H9 (cell line): ENCODE results near the gene FIGNL2. TPM values are rescaled to one million over a fixed set of nuclear protein-coding genes. Genes with fewer than 3 reads are reported as not detected.
A peak's percentile ranks its signal among the peaks of the same experiment; 100 is the strongest.

Experiments
- DNase-seq: peaks from one replicate; pipeline ENCODE4 v3.0.0-alpha.2; 2017
- H2AFZ ChIP-seq: one replicate; pipeline ENCODE4 v1.6.1; 2013; ENCODE audit warnings: mild to moderate bottlenecking, low read length, control low read depth, moderate library complexity
- H2AK5ac ChIP-seq: 2 replicates; pipeline ENCODE4 v1.6.1; 2013; ENCODE audit warnings: low read length, control low read depth, mixed read lengths; ENCODE audit not compliant: insufficient read length
- H2BK120ac ChIP-seq: one replicate; pipeline ENCODE4 v1.6.1; 2013; ENCODE audit warnings: low read depth, mild to moderate bottlenecking, low read length, control low read depth, inconsistent platforms; ENCODE audit not compliant: poor library complexity, severe bottlenecking
- H2BK12ac ChIP-seq: 2 replicates; pipeline ENCODE4 v1.6.1; 2013; ENCODE audit warnings: low read length, control low read depth, mixed read lengths, low read depth; ENCODE audit not compliant: insufficient read length
- H2BK15ac ChIP-seq: 2 replicates; pipeline ENCODE4 v1.6.1; 2013; ENCODE audit warnings: low read depth, low read length, control low read depth
- H2BK20ac ChIP-seq: one replicate; pipeline ENCODE4 v1.6.1; 2013; ENCODE audit warnings: low read depth, mild to moderate bottlenecking, low read length, control low read depth, inconsistent platforms; ENCODE audit not compliant: poor library complexity, severe bottlenecking
- H2BK5ac ChIP-seq: 2 replicates; pipeline ENCODE4 v1.6.1; 2013; ENCODE audit warnings: low read length, control low read depth, mixed read lengths; ENCODE audit not compliant: insufficient read length
- H3K14ac ChIP-seq: 2 replicates; pipeline ENCODE4 v1.6.1; 2013; ENCODE audit warnings: low read length, control low read depth; ENCODE audit not compliant: insufficient read depth
- H3K18ac ChIP-seq: 2 replicates; pipeline ENCODE4 v1.6.1; 2013; ENCODE audit warnings: low read depth, mild to moderate bottlenecking, mixed read lengths, low read length, control low read depth; ENCODE audit not compliant: insufficient read length
- H3K23ac ChIP-seq: 2 replicates; pipeline ENCODE4 v1.6.1; 2013; ENCODE audit warnings: low read length, control low read depth, mixed read lengths, low read depth; ENCODE audit not compliant: insufficient read length
- H3K23me2 ChIP-seq: 2 replicates; pipeline ENCODE4 v1.6.1; 2013; ENCODE audit warnings: low read depth, mild to moderate bottlenecking, mixed read lengths, low read length, control low read depth; ENCODE audit not compliant: insufficient read length, poor library complexity, severe bottlenecking
- H3K27ac ChIP-seq: 2 replicates; pipeline ENCODE4 v1.5.1; 2013; ENCODE audit warnings: low read length, control low read depth, mixed read lengths, low read depth; ENCODE audit not compliant: insufficient read length
- H3K27me3 ChIP-seq: 2 replicates; pipeline ENCODE4 v1.6.1; 2013; ENCODE audit warnings: low read length, control low read depth, inconsistent platforms; ENCODE audit not compliant: insufficient read depth
- H3K4ac ChIP-seq: 2 replicates; pipeline ENCODE4 v1.6.1; 2013; ENCODE audit warnings: low read depth, mild to moderate bottlenecking, control low read depth, inconsistent platforms, low read length, moderate library complexity
- H3K4me1 ChIP-seq: 2 replicates; pipeline ENCODE4 v1.6.1; 2013; ENCODE audit warnings: low read length, control low read depth, inconsistent platforms; ENCODE audit not compliant: insufficient read depth
- H3K4me2 ChIP-seq: 2 replicates; pipeline ENCODE4 v1.6.1; 2013; ENCODE audit warnings: low read length, control low read depth, mixed read lengths; ENCODE audit not compliant: insufficient read length, insufficient read depth
- H3K56ac ChIP-seq: 2 replicates; pipeline ENCODE4 v1.6.1; 2013; ENCODE audit warnings: low read depth, mild to moderate bottlenecking, mixed read lengths, low read length, control low read depth; ENCODE audit not compliant: insufficient read length
- H3K79me1 ChIP-seq: 2 replicates; pipeline ENCODE4 v1.6.1; 2013; ENCODE audit warnings: low read depth, mild to moderate bottlenecking, moderate library complexity, low read length, control low read depth, inconsistent platforms; ENCODE audit not compliant: insufficient read depth, poor library complexity, severe bottlenecking
- H3K79me2 ChIP-seq: 2 replicates; pipeline ENCODE4 v1.6.1; 2013; ENCODE audit warnings: low read length, control low read depth, inconsistent platforms; ENCODE audit not compliant: insufficient read depth
- H3K9ac ChIP-seq: 2 replicates; pipeline ENCODE4 v1.6.1; 2013; ENCODE audit warnings: low read length, control low read depth, mixed read lengths; ENCODE audit not compliant: insufficient read length; ENCODE audit errors: extremely low read depth
- H3K9me3 ChIP-seq: one replicate; pipeline ENCODE4 v1.6.1; 2013; ENCODE audit warnings: low read depth, low read length, inconsistent platforms; ENCODE audit not compliant: control insufficient read depth
- H3T11ph ChIP-seq: one replicate; pipeline ENCODE4 v1.6.1; 2013; ENCODE audit warnings: mild to moderate bottlenecking, low read length, control low read depth, inconsistent platforms
- H4K20me1 ChIP-seq: one replicate; pipeline ENCODE4 v1.6.1; 2013; ENCODE audit not compliant: control insufficient read depth, insufficient read length, insufficient read depth
- H4K5ac ChIP-seq: 2 replicates; pipeline ENCODE4 v1.6.1; 2013; ENCODE audit warnings: low read depth, mild to moderate bottlenecking, mixed read lengths, low read length, control low read depth; ENCODE audit not compliant: insufficient read length
- H4K8ac ChIP-seq: replicated peaks from 2 replicates; pipeline ENCODE4 v1.6.1; 2013; ENCODE audit warnings: low read length, control low read depth, mixed read lengths, low read depth; ENCODE audit not compliant: insufficient read length
- H4K91ac ChIP-seq: 2 replicates; pipeline ENCODE4 v1.6.1; 2013; ENCODE audit warnings: low read depth, mild to moderate bottlenecking, moderate library complexity, mixed read lengths, low read length, control low read depth; ENCODE audit not compliant: insufficient read length
- H3K27ac Mint-ChIP-seq, 3 experiments: 2 replicates in 2 of 3; 3 replicates in 1 of 3; pipeline ENCODE4 v1.8.0; 2020 to 2021; ENCODE audit warnings: mixed read lengths in 3 of 3, mild to moderate bottlenecking in 1 of 3, moderate library complexity in 1 of 3
- H3K27me3 Mint-ChIP-seq: 2 replicates; pipeline ENCODE4 v1.8.0; 2021; ENCODE audit warnings: low read depth, mild to moderate bottlenecking, moderate library complexity, mixed read lengths
- H3K36me3 Mint-ChIP-seq, 3 experiments: 2 replicates in 2 of 3; 3 replicates in 1 of 3; pipeline ENCODE4 v1.8.0; 2020 to 2021; ENCODE audit warnings: low read depth in 3 of 3, mixed read lengths in 3 of 3; ENCODE audit not compliant: insufficient read depth in 1 of 3
- H3K4me1 Mint-ChIP-seq, 2 experiments: 2 replicates each; pipeline ENCODE4 v1.8.0; 2020; ENCODE audit warnings: mixed read lengths in 2 of 2
- H3K4me3 Mint-ChIP-seq, 2 experiments: 2 replicates in 1 of 2; 3 replicates in 1 of 2; pipeline ENCODE4 v1.8.0; 2020 to 2021; ENCODE audit warnings: mild to moderate bottlenecking in 2 of 2, mixed read lengths in 2 of 2, moderate library complexity in 1 of 2
- H3K9me3 Mint-ChIP-seq, 2 experiments: 2 replicates in 1 of 2; 3 replicates in 1 of 2; pipeline ENCODE4 v1.8.0; 2020; ENCODE audit warnings: mild to moderate bottlenecking in 2 of 2, mixed read lengths in 2 of 2, moderate library complexity in 1 of 2
- CTCF ChIP-seq: fragments of 200-600 bp; sonication (generic); conservative IDR thresholded peaks from 3 replicates; pipeline ENCODE4 v1.8.0; 2021; ENCODE audit warnings: antibody characterized with exemption, mild to moderate bottlenecking
- WGBS: extraction: QIAGEN DNeasy Blood & Tissue Kit; methylation state at CpG from one replicate; pipeline ENCODE4 v1.1.7; 2013; ENCODE audit warnings: missing lambda C conversion rate, low lambda C conversion rate, mixed read lengths; ENCODE audit not compliant: insufficient read length; ENCODE audit errors: extremely low coverage; 5-methylcytosine and 5-hydroxymethylcytosine counted together
- total RNA-seq: library from RNA; stranded (reverse); gene quantifications from 2 replicates; pipeline ENCODE4 v1.2.1, GENCODE V29; 2021

FIGNL2 gene
- total RNA-seq, 1 experiment from 2014 or later, result 19.7 TPM

- Histone ChIP-seq H3K27ac (no peak overlapping the region), H3K4me1 (no peaks in the 10 kb centered on the region), H2AK5ac (no peak overlapping the region), H2BK15ac (no peak overlapping the region), H3T11ph (no peak overlapping the region), H3K27me3 (no peaks in the 10 kb centered on the region; the same call in 1 of the 2 replicates), H4K91ac (no peak overlapping the region), H3K9me3 (no peaks in the 10 kb centered on the region), H2BK20ac (no peak overlapping the region), H2AFZ (no peak overlapping the region), H3K14ac (peak overlapping the region; percentile 59), H3K23me2 (peaks cover 7% of the 10 kb centered on the region), H3K4me2 (peak overlapping the region; percentile 34), H3K79me1 (no peaks in the 10 kb centered on the region), H3K4ac (no peak overlapping the region; the same call in 1 of the 2 replicates), H2BK12ac (no peak overlapping the region), H3K79me2 (no peaks in the 10 kb centered on the region), H4K20me1 (no peaks in the 10 kb centered on the region), H3K9ac (no peak overlapping the region), H2BK5ac (no peak overlapping the region), H3K23ac (no peak overlapping the region), H4K8ac (no peak overlapping the region), H4K5ac (no peak overlapping the region), H3K18ac (peak overlapping the region; percentile 72), H2BK120ac (no peak overlapping the region), H3K56ac (no peak overlapping the region)
- H3K4me3 Mint-ChIP-seq, result peak overlapping the region; percentile 54 to 74
- peaks cover 0 to 5% (median under 1%) of the 10 kb centered on the region in 3 experiments; a peak in 3 of 7 replicates for H3K36me3 Mint-ChIP-seq
- H3K4me1 Mint-ChIP-seq, result peaks cover 33 to 52% of the 10 kb centered on the region in 2 experiments
- H3K9me3 Mint-ChIP-seq, result no peaks in the 10 kb centered on the region; a peak in 1 of 5 replicates
- DNase-seq, result peak; percentile 86
- no peak overlapping the region for H3K27ac Mint-ChIP-seq
- peaks cover 40% of the 10 kb centered on the region for H3K27me3 Mint-ChIP-seq
- peak; percentile 59 for TF ChIP-seq CTCF
- WGBS, result no CpG with 5 or more reads among the region's 113 CpGs
These were observed 27.7 kb downstream of the FIGNL2 start for GRCh38 chr12:51820526-51821439.
